Stimulated activated memory B cell treated with anti-CD40 and anti-IgM and Interleukin-4, amounts not matched to agents 10 μg/mL and 1 μg/mL and 100 μg/mL, for 72 hours (primary cell): Measurements from ENCODE around the gene RHOT1.
"Not testable (repeated sequence)": the region's sequence is repeated elsewhere in the genome, so short reads cannot be mapped to it uniquely, and the experiment has no call there.

ENCODE experiments used
- ATAC-seq: fragments of 150-1000 bp; cut with Tn5 transposase; 2 replicates; pipeline ENCODE4 v1.10.0; 2021
- H3K27ac Mint-ChIP-seq: one replicate; pipeline ENCODE4 v1.8.0; 2022; ENCODE audit warnings: mild to moderate bottlenecking, mixed read lengths
- H3K27me3 Mint-ChIP-seq: one replicate; pipeline ENCODE4 v1.8.0; 2022; ENCODE audit warnings: mixed read lengths
- H3K36me3 Mint-ChIP-seq: one replicate; pipeline ENCODE4 v1.8.0; 2022; ENCODE audit warnings: mixed read lengths
- H3K4me1 Mint-ChIP-seq: one replicate; pipeline ENCODE4 v1.8.0; 2022; ENCODE audit warnings: mixed read lengths
- H3K4me3 Mint-ChIP-seq: one replicate; pipeline ENCODE4 v1.8.0; 2022; ENCODE audit warnings: mild to moderate bottlenecking, moderate library complexity, mixed read lengths
- H3K9me3 Mint-ChIP-seq: one replicate; pipeline ENCODE4 v1.8.0; 2022; ENCODE audit warnings: mixed read lengths

The RHOT1 gene

DNA sequence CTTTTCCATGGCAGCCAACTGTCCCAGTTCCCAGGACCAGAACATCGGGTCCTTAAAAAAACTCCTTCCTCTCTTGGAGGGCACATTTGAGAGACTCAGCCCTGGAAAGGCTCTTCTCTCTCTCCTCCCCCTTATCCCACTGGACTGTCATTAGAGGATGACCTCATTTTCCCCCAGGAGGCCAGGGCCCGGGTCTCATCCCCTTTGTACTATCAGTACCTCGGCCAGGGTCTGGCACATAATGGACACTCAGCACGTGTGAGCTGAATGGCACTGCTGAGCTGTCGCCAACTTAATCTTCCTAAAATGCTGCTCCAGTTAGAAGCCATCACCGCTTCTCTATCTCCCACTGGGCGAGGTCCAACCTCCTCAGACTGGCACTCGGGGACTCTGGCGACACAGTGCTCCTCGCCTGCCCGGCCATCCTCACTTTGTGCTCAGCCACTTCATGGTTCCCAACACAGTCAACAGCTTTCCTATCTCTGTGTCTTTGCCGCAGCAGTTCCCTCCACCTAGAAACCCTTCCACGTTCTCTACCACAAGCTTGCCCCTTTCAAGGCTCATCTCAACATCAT, 119.7 kb downstream of the RHOT1 start:
- Mint-ChIP-seq H3K9me3 (no peaks in the 10 kb centered on the region), H3K27me3 (peaks cover 66% of the 10 kb centered on the region), H3K36me3 (no peaks in the 10 kb centered on the region), H3K4me3 (no peak overlapping the region), H3K4me1 (peaks cover 9% of the 10 kb centered on the region), H3K27ac (no peak overlapping the region)
- no peak for ATAC-seq

- not testable (repeated sequence) for H3K9me3 Mint-ChIP-seq, H3K4me3 Mint-ChIP-seq, ATAC-seq, H3K36me3 Mint-ChIP-seq, H3K27ac Mint-ChIP-seq
- H3K4me1 Mint-ChIP-seq, result peaks cover 21% of the 10 kb centered on the region
- peaks cover 71% of the 10 kb centered on the region for H3K27me3 Mint-ChIP-seq
Measured at GRCh38 chr17:32263515-32263914, 121.2 kb downstream of the RHOT1 start.

GRCh38 chr17:32264140-32264799, 122.0 kb downstream of the RHOT1 start:
- peaks cover 72% of the 10 kb centered on the region for H3K27me3 Mint-ChIP-seq
- no peak overlapping the region for H3K4me3 Mint-ChIP-seq
- H3K4me1 Mint-ChIP-seq, result peaks cover 21% of the 10 kb centered on the region
- no peak overlapping the region for H3K27ac Mint-ChIP-seq
- no peaks in the 10 kb centered on the region for H3K36me3 Mint-ChIP-seq
- no peaks in the 10 kb centered on the region for H3K9me3 Mint-ChIP-seq
- ATAC-seq, result no peak

DNA sequence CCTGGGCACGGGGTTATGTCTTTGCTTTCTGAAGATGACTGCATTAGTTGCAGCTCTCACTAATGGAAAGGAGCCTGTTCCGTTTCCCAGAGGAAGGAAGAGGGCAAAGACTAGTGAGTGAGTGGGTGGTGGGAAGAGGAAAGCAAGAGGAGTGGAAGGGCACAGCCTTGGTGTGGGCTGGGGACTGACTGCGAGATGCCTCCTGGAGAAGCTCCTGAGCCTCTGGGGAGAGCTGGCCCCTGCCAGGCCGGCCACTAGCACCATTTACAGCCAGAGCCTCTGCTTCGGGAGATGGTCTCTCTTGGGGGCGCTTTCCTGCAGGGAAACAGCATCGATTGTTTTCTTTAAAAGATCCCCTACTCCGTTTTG, 122.5 kb downstream of the RHOT1 start:
- no peak for ATAC-seq
- no peak overlapping the region for H3K4me3 Mint-ChIP-seq
- H3K4me1 Mint-ChIP-seq, result peaks cover 21% of the 10 kb centered on the region
- no peak overlapping the region for H3K27ac Mint-ChIP-seq
- no peaks in the 10 kb centered on the region for H3K36me3 Mint-ChIP-seq
- peaks cover 72% of the 10 kb centered on the region for H3K27me3 Mint-ChIP-seq
- no peaks in the 10 kb centered on the region for H3K9me3 Mint-ChIP-seq

DNA sequence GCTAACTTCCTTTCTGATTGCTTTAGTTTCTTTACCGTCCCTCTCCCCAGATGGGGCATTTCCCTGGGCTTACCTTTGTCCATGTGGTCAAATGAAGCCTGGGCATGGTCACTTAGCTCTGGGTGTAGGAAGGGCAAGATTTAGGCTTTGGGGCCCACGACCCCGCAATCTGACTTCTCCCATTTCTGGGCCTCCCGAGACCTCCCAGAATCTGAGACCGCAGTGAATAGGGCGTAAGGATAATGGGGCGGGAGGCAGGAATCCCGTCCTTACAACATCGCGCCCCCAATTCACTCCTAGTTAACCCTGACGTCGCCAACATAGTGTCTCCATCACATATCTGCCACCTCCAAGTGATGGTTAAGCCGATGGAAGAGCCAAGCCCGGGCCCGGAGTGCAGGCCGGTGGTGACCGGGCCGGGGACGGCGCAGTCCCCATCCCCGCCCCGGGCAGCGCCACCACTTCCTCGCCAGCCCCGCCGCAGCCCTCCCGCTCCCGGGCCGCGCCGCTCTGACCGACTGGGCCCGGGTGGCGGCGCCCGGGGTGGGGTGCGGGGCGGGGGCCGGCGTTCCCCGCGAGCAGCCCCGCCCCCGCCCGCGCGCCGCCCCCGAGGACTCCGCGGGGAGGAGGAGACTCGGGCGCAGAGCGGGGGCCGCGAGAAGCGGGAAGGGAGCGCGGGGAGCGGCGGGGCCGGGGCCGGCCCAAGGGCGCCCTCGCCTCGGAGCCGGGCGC, 123.1 kb downstream of the RHOT1 start, which contains the start of gene RHBDL3:
RHBDL3 (plus strand) TSS at position 641 of the 732 bp plus-strand sequence. CDS start 358 bp downstream, outside the sequence.
- ATAC-seq, result no peak
- H3K36me3 Mint-ChIP-seq, result no peaks in the 10 kb centered on the region
- peaks cover 73% of the 10 kb centered on the region for H3K27me3 Mint-ChIP-seq
- no peaks in the 10 kb centered on the region for H3K9me3 Mint-ChIP-seq
- peaks cover 21% of the 10 kb centered on the region for H3K4me1 Mint-ChIP-seq
- H3K4me3 Mint-ChIP-seq, result peak within 1 kb of the TSS; percentile 70
- peak within 1 kb of the TSS; percentile 12 for H3K27ac Mint-ChIP-seq

DNA sequence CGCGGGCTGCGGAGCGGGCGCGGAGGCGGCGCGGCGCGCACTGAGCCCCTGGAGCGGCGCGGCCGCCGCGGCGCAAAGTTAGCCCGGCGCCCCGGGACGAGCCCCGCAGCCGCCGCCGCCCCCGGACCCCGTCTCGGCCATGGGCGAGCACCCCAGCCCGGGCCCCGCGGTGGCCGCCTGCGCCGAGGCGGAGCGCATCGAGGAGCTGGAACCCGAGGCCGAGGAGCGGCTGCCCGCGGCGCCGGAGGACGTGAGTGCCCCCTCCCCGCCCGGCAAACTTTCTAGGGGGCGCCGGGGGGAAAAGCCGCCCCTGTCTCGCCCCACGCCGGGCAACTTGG, 123.7 kb downstream of the RHOT1 start:
- Mint-ChIP-seq H3K9me3 (no peaks in the 10 kb centered on the region), H3K36me3 (no peaks in the 10 kb centered on the region), H3K27me3 (peaks cover 79% of the 10 kb centered on the region), H3K4me3 (no peak overlapping the region), H3K27ac (no peak overlapping the region), H3K4me1 (peaks cover 21% of the 10 kb centered on the region)
- no peak for ATAC-seq

GRCh38 chr17:32266389-32267301, 124.3 kb downstream of the RHOT1 start:
- H3K4me1 Mint-ChIP-seq, result peaks cover 21% of the 10 kb centered on the region
- H3K4me3 Mint-ChIP-seq, result peak overlapping the region; percentile 70
- H3K9me3 Mint-ChIP-seq, result no peaks in the 10 kb centered on the region
- no peaks in the 10 kb centered on the region for H3K36me3 Mint-ChIP-seq
- ATAC-seq, result peak; percentile 64
- H3K27ac Mint-ChIP-seq, result peak overlapping the region; percentile 12
- H3K27me3 Mint-ChIP-seq, result peaks cover 84% of the 10 kb centered on the region

- peaks cover 83% of the 10 kb centered on the region for H3K27me3 Mint-ChIP-seq
Measured at GRCh38 chr17:32267690-32268205, 125.4 kb downstream of the RHOT1 start.

DNA sequence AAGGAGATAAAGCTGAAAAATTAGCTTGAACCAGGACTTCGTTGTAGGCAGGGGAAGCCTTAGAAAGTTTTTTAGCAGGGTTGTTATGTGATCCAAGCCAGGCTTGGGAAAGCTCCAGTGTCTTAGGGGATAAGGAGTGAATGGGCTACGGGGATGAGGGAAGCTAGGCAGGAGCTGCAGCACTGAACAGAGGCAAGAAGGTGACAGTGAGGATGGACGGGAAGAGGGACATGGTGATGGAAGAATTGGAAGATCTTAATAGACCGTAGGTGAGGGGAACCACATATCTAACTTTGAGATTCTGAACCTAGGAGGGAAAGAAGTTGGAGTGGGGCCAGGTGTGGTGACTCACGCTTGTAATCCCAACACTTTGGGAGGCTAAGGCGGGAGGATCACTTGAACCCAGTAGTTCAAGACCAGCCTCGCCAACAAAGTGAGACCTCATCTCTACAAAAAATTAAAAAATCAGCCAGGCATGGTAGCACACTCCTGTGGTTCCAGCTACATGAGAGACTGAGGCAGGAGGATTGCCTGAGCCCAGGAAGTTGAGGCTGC, 126.5 kb downstream of the RHOT1 start:
- no peak for ATAC-seq
- Mint-ChIP-seq H3K27ac (no peak overlapping the region), H3K9me3 (no peaks in the 10 kb centered on the region), H3K4me1 (peaks cover 21% of the 10 kb centered on the region), H3K36me3 (no peaks in the 10 kb centered on the region), H3K4me3 (no peak overlapping the region), H3K27me3 (peaks cover 77% of the 10 kb centered on the region)

More at GRCh38 chr17:32267690-32268205, 125.4 kb downstream of the RHOT1 start:
- Mint-ChIP-seq H3K27ac (no peak overlapping the region), H3K4me1 (peaks cover 21% of the 10 kb centered on the region), H3K36me3 (no peaks in the 10 kb centered on the region), H3K9me3 (no peaks in the 10 kb centered on the region), H3K4me3 (peak overlapping the region; percentile 34)
- ATAC-seq, result no peak

DNA sequence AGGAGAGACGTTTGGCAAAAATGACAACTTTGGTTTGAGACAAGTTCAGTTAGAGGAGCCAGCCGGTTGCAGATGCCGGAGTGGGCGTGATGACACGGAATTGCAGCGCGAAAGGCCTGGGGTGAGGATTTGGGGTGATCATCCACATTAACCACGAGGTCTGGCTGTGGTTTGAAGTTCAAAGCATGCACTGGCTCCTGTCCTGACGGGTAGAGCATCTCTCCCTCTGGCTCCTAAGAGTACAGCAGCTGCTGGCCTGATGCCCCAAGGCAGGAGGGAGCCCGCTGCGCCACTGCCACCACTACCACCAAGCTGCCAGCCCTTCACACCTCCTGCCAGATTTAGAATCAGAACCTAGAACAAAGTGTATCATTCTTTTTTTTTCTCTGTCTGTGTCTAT, 127.1 kb downstream of the RHOT1 start:
- no peaks in the 10 kb centered on the region for H3K36me3 Mint-ChIP-seq
- H3K9me3 Mint-ChIP-seq, result no peaks in the 10 kb centered on the region
- H3K4me1 Mint-ChIP-seq, result peaks cover 21% of the 10 kb centered on the region
- no peak overlapping the region for H3K27ac Mint-ChIP-seq
- peaks cover 77% of the 10 kb centered on the region for H3K27me3 Mint-ChIP-seq
- no peak for ATAC-seq
- H3K4me3 Mint-ChIP-seq, result no peak overlapping the region

DNA sequence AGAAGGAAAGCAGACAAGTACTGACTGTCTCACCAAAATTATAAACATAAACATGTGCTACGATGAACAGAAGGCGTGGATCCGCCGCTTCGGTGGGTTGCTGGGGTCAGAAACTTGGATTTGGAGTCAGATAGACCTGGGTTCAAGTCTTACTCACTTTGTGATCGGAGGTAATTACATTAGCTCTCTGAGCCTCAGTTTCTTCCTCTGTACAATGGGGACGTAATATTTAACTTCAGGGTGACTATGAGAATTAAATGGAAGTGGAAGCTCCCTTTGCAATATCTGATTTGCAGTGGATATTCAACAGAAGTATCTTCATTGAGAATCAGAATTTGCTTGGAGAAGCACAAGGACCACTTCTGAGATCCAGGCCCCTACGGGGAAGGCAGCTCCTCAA, 129.5 kb downstream of the RHOT1 start:
- no peaks in the 10 kb centered on the region for H3K36me3 Mint-ChIP-seq
- ATAC-seq, result no peak
- peaks cover 84% of the 10 kb centered on the region for H3K27me3 Mint-ChIP-seq
- peaks cover 33% of the 10 kb centered on the region for H3K4me1 Mint-ChIP-seq
- no peaks in the 10 kb centered on the region for H3K9me3 Mint-ChIP-seq
- H3K4me3 Mint-ChIP-seq, result no peak overlapping the region
- H3K27ac Mint-ChIP-seq, result no peak overlapping the region

DNA sequence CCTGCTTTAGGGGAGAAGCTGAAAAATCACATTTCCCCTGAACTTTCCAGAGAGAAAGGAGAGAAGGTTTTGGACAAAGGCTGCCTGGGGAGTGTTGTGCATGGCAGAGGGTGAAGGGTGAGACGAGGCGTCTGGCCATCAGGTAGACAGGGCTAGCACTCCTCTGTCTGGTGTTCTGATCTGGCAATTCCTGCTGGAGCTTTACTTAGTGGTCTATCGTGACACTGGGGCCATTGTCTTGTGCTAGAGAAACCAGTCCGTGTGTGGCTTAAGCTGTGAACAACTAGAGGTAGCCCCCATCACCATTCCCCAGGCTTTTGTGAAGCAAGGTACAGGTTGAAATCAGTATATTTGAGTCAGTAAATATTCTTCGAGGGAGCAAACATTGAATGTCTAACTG, 131.8 kb downstream of the RHOT1 start:
- no peak for ATAC-seq
- H3K36me3 Mint-ChIP-seq, result no peaks in the 10 kb centered on the region
- H3K4me1 Mint-ChIP-seq, result peaks cover 19% of the 10 kb centered on the region
- H3K9me3 Mint-ChIP-seq, result no peaks in the 10 kb centered on the region
- H3K27me3 Mint-ChIP-seq, result peaks cover 67% of the 10 kb centered on the region
- no peak overlapping the region for H3K4me3 Mint-ChIP-seq
- no peak overlapping the region for H3K27ac Mint-ChIP-seq

DNA sequence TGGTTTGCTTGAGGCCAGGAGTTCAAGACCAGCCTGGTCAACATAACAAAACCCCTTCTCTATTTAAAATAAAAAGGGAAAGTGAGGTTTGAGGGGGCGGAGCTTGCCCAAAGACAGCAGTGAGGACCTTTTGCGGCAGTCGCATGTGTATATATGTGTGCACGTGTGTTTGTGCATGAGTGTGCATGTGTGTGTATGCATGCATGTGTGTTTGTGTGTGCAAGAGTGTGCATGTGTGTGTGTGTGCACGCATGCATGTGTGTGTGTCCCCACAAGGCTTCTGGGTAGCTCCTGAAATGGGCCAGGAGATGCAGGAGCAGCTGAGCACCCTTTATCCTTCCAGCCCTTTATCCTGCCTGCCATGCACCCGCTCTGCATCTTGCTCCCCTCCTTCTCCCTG, 132.3 kb downstream of the RHOT1 start:
- Mint-ChIP-seq H3K36me3 (no peaks in the 10 kb centered on the region), H3K9me3 (no peaks in the 10 kb centered on the region), H3K27ac (no peak overlapping the region), H3K4me1 (peaks cover 19% of the 10 kb centered on the region), H3K4me3 (no peak overlapping the region), H3K27me3 (peaks cover 67% of the 10 kb centered on the region)
- ATAC-seq, result no peak
